GM21360 (cell line): ENCODE measurements around the gene CEP350.
"Not testable (repeated sequence)": the region's sequence is repeated elsewhere in the genome, so short reads cannot be mapped to it uniquely, and the experiment has no call there.

Experiments
- ATAC-seq: cut with Tn5 transposase; IDR thresholded peaks from one replicate; pipeline ENCODE4 v1.9.1; 2021; ENCODE audit warnings: mild to moderate bottlenecking, moderate library complexity; ENCODE audit not compliant: unreplicated experiment

The CEP350 gene

GRCh38 chr1:179938752-179939151 is 15.9 kb upstream of the CEP350 start:
- ATAC-seq = no peak

DNA sequence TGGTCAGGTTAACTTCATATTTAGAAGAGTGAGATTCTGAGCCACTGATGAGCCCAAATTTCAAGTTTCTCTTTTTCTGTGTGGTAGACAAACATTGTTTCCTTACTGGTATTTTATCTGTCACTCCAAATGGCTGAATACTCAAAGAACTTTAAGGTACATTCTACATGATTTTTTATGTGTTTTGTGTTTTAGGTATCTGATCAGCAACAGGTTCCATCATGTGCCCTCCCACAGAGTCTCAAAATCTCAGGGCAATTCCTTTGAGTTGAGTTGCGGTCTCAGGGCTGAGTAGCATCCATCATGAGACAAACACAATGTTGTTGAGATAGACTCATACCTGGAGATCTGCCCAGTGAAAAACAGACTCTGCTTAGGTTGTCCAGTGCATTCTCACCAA is 14.7 kb upstream of the CEP350 start:
- no peak for ATAC-seq

DNA sequence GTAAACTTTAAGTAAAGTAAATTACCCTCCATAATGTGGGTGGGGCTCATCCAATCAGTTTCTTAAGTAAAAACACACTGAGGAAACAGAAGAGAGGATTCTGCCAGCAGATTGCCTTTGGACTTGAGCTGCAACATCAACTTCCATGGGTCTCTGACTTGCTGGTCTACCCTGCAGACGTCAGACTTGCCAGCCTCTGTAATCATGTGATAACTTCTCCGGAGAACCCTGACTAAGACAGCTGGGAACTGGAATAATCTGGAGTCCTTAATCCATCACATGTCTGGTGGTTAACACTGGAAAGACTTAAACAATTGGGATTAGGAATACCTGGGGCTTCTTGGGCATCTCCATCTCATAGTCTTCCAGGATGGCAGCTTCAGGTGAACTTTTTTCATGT is 13.2 kb upstream of the CEP350 start:
- no peak for ATAC-seq

DNA sequence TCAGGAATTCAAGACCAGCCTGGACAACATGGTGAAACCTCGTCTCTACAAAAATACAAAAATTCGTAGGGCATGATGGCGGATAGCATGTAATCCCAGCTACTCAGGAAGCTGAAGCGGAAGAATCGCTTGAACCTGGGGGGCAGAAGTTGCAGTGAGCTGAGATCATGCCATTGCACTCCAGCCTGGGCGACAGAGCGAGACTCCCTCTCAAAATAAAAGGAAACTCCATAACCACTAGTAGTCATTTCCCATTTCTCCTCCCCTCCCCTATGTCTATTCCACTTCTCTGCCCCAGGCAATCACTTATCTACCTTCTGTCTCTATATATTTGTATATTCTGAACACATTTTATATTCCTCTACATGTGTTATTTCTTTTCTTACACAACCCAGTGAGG is 4.0 kb upstream of the CEP350 start:
- ATAC-seq = no peak

- no peak for ATAC-seq
Measured at GRCh38 chr1:179951383-179952144, 3.0 kb upstream of the CEP350 start.

DNA sequence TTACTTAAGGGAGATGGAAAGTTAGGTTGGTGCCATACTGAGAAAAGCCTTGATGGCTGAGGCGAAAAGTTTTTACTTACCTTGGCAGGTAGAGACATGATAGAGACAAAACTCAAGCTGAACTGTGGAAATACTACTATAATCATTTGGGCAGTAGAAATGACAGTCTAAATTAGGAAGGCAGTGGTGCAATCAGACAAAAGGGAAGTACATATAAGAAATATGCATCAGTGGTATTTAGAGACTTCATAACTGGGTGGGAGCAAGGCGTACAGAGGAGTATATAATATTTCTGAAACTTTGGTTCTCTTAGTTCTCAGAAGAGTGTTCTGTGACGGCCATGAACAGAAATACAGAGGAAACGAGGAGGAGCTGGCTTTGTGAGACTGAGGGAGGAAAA is 2.4 kb upstream of the CEP350 start:
- no peak for ATAC-seq

DNA sequence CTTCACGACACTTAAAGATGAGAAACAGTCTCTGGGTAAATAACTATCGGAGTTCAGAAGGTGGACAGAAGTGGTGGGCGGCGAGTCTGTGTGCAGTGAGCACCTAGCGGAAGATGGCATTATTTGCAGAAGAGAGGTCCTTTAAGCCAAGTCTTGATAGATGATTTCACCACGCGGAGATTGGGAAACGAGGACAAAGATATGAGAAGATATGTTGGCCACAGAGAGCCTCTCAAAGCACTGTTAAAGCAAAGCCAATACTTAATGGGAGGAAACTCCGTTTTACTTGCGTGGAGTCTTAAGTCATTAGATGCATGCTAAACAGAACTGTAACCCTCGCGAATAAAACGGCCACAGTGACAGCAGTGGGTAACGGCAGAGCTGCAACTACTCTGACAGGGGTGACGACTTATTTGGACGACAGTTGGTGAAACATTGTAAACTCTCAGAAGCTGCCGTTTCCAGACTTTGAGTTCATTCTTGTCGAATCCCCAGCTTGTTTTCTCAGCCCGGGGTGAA is 577 bp upstream of the CEP350 start:
- no peak for ATAC-seq

- ATAC-seq = no peak
Measured at GRCh38 chr1:179955287-179955680, 674 bp downstream of the CEP350 start.

DNA sequence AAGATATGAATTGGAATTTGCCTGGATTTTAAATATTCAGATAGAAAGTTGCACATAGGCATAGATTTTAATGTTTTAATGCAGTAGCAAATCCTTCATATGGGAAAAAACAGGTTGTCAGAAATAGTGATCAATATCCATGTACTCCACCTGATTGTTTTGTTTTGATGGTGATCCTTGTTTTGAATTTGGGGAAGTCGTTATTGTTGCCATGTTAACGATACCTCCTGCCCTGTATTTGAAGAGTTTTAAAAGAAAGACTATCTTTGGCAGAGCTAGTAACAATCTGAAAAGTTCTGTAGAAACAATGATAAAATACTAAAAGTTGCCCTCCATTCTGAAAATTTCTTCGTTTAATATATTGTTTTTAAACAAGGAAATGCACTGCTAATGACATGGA is 1.1 kb downstream of the CEP350 start:
- no peak for ATAC-seq

DNA sequence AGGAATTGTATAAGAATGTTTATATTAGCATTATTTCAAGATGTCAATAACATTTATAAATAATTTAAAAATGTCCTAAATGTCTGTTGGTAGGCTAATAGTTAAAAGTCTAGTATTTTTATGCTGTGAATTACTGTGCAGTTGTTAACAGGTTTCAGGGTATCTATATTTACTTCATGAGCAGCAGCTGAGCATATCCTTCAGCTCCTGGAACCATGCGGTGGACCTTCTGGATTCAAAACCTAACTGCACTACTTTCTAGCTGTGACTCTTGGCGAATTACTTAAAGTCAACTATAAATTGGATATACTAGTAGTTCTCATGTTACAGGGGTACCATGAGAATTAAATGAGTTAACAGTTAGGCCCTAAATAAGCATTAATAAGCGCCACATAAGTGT is 3.7 kb downstream of the CEP350 start:
- no peak for ATAC-seq

DNA sequence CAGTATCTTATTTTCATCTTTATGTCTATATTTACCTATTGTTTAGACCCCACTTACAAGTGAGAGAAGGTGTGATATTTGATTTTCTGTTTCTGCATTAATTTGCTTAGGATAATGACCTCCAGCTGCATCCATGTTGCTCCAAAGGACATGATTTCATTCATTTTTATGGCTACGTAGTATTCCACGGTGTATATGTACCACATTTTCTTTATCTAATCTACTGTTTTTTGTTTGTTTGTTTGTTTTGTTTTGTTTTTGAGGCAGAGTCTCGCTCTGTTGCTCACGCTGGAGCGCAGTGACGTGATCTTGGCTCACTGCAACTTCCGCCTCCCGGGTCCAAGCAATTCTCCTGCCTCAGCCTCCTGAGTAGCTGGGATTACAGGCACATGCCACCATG is 7.6 kb downstream of the CEP350 start:
- not testable (repeated sequence) for ATAC-seq

DNA sequence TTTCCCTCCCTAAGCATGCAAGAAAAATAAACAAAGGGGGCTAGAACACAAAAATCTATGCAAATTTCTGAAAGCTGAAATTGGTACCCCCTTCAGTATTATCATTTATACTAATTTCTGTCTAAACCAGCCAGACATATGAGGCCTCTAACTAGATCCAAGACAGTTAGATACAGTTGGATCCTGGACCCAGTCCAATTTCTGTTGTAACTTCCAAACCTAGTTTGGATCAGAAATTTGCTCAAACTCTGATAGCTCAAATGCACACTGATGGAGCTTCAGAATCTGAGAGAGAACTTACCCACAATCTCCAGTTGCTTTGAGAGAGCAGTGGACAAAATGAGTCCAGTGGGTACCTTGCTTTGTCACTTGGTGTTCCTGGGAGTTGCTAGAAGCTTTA is 11.9 kb downstream of the CEP350 start:
- ATAC-seq = no peak

DNA sequence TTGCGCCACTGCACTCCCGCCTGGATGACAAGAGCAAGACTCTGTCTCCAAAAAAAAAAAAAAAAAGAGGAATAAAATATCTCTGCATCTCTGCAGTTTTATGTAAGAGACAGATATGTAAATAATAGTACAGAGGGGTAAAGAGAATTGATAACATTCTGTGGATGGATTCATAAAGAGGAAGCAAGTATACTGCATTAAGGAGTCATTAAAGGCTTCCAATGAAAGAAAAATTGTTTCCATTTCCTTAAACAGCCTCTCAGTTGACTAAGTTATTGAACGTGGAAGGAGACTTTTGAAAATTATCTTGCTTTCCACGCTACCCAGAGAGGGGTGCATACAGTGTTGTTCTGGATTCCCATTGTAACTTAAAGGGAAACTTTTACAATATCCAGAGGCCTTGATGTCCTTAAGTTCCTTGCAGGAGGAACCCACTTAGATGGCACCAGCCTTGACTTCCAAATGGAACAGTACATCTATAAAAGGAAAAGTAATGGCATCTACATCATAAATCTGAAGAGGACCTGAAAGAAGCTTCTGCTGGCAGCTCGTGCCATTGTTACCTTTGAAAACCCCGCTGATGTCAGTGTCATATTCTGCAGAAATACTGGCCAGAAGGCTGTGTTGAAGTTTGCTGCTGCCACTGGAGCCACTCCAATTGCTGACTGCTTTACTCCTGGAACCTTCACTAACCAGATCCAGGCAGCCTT is 13.8 kb downstream of the CEP350 start:
- no peak for ATAC-seq

- ATAC-seq = no peak
Measured at GRCh38 chr1:179968994-179969919, 14.6 kb downstream of the CEP350 start.

- no peak for ATAC-seq
Measured at GRCh38 chr1:179969962-179970361, 15.4 kb downstream of the CEP350 start.

DNA sequence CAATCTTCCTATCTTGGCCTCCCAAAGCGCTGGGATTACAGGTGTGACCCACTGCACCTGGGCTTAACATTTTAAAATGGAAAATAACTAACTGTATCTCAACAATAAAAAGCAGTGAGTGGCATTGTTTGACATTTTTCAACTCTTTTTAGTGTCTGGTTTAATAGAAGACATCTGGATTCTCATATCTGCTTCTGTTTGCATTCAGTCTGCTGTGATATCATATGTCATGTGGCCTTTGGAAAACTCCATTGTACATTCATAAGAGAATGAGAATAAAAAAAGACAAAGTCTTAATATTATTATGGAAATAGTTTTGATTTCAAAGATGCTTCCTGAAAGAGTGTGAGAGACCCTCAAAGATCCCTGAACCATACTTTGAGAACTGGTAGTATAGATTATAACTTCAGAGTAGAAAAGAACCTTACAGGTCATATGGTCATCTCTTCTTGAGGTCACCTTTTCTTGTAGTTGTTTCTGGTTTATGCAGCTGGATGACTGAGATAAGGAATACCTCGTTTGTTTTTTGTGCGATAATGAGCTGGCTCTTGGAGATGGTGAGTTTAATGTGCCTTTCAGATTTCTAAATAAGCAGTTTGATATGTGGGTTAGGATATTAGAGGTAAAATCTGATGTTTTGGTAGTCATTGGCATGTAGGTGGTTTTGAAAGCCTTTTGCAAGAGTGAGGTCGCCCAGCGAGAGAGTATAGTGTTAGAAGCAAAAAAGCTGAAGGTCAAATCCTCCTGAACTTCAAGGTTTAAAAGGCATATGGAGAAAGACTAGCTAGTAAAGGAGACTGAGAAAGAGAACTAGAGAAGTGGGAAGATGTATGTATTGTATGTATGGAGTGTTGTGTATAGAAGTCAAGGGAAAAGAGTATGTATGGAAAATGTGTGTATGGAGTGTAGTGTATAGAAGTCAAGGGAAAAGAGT is 17.2 kb downstream of the CEP350 start:
- ATAC-seq = no peak

DNA sequence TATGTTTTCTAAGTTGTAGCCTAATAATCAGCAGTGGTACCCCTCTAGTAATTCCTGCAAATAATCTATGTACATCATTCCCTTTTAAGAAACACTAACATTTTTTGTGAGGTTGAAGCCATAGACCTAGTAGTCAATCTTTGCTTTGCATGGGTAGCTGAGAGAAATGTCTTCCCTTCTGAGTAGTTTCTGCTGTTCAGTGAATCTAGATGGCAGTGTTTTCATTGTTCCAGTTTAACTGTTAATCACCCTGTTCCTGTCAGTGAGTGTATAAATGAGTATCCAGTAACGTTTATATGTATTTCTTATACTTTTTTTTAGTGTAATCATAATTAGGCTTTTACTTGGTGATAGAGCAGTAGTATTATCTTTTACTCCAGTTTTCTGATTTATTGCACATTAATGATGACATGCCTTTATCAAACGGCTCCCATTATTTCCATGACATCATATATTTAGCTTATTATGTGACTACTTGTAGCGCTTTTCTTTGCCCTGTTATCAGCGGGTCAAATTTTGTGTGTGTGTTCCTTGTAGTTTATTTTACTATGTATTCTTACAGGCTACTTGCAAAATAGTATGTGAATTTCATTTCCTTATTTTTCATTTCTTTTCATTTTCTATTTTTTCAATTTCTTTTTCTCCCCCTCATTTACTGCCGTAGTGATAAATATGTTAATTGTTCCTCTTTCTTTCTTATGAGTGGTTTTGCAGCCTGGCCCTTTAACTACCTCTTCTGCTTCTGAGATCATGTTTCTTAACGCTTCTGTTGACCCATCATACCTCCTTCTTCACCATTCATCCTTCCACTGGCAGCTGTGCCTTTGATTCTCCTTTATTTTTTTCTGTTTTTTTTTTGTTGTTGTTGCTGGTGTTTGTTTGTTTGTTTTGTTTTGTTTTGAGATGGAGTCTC is 18.8 kb downstream of the CEP350 start:
- ATAC-seq = no peak

GRCh38 chr1:179976970-179977651 is 22.5 kb downstream of the CEP350 start:
- no peak for ATAC-seq
